Osteocyte (in vitro differentiated cells): Measurements from ENCODE around the gene PRRT2. TPM values are rescaled to one million over a fixed set of nuclear protein-coding genes. Genes with fewer than 3 reads are reported as not detected.
A peak's percentile ranks its signal among the peaks of the same experiment; 100 is the strongest.
"Not testable (repeated sequence)": the region's sequence is repeated elsewhere in the genome, so short reads cannot be mapped to it uniquely, and the experiment has no call there.

ENCODE experiments used
- DNase-seq: peaks from one replicate; pipeline ENCODE4 v3.0.0; 2021; ENCODE audit warnings: mixed read lengths; ENCODE audit not compliant: unreplicated experiment; ENCODE audit errors: extremely low spot score
- H3K27ac Mint-ChIP-seq: one replicate; pipeline ENCODE4 v1.8.0; 2021; ENCODE audit warnings: mild to moderate bottlenecking, mixed read lengths; ENCODE audit not compliant: unreplicated experiment
- H3K27me3 Mint-ChIP-seq: one replicate; pipeline ENCODE4 v1.8.0; 2021; ENCODE audit warnings: mixed read lengths; ENCODE audit not compliant: unreplicated experiment
- H3K36me3 Mint-ChIP-seq: one replicate; pipeline ENCODE4 v1.8.0; 2021; ENCODE audit warnings: mixed read lengths; ENCODE audit not compliant: unreplicated experiment
- H3K4me1 Mint-ChIP-seq: one replicate; pipeline ENCODE4 v1.8.0; 2021; ENCODE audit warnings: mixed read lengths; ENCODE audit not compliant: unreplicated experiment
- H3K4me3 Mint-ChIP-seq: one replicate; pipeline ENCODE4 v1.8.0; 2021; ENCODE audit warnings: mild to moderate bottlenecking, moderate library complexity, mixed read lengths; ENCODE audit not compliant: unreplicated experiment
- H3K9me3 Mint-ChIP-seq: one replicate; pipeline ENCODE4 v1.8.0; 2021; ENCODE audit warnings: mixed read lengths; ENCODE audit not compliant: unreplicated experiment
- total RNA-seq: library from RNA; stranded (reverse); gene quantifications from 2 replicates; pipeline ENCODE4 v1.2.1, GENCODE V29; 2021
- TF ChIP-seq, protein P1 (sequence below): fragments of 200-600 bp; sonication (generic); IDR thresholded peaks from 2 replicates; pipeline ENCODE4 v1.5.0; 2021; ENCODE audit warnings: antibody characterized with exemption, mild to moderate bottlenecking, moderate library complexity

PRRT2 gene
- total RNA-seq, 1 donor from 2014 or later, result 13.4 TPM

DNA sequence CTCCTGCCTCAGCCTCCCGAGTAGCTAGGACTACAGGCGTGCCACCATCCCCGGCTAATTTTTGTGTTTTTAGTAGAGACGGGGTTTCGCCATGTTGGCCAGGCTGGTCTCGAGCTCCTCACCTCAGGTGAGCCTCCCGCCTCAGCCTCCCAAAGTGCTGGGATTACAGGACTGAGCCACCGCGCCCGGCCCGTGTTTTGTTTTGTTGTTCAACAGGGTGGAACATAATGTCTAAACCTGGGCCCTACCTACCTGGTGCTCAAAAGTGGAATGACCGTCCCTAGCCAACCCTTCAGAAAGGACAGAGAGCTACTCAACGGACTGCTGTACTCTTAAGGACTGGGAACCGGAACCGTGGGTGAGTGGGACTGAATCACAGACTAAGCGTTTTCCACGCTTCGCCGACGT lies 22.2 kb upstream of the PRRT2 start:
- Mint-ChIP-seq H3K27ac (peak overlapping the region; percentile 97), H3K36me3 (no peaks in the 10 kb centered on the region), H3K27me3 (no peaks in the 10 kb centered on the region), H3K4me1 (peaks cover 35% of the 10 kb centered on the region), H3K4me3 (peak overlapping the region; percentile 100), H3K9me3 (no peaks in the 10 kb centered on the region)
- DNase-seq, result no peak
- TF ChIP-seq, protein P1, sequence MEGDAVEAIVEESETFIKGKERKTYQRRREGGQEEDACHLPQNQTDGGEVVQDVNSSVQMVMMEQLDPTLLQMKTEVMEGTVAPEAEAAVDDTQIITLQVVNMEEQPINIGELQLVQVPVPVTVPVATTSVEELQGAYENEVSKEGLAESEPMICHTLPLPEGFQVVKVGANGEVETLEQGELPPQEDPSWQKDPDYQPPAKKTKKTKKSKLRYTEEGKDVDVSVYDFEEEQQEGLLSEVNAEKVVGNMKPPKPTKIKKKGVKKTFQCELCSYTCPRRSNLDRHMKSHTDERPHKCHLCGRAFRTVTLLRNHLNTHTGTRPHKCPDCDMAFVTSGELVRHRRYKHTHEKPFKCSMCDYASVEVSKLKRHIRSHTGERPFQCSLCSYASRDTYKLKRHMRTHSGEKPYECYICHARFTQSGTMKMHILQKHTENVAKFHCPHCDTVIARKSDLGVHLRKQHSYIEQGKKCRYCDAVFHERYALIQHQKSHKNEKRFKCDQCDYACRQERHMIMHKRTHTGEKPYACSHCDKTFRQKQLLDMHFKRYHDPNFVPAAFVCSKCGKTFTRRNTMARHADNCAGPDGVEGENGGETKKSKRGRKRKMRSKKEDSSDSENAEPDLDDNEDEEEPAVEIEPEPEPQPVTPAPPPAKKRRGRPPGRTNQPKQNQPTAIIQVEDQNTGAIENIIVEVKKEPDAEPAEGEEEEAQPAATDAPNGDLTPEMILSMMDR, result no peak

DNA sequence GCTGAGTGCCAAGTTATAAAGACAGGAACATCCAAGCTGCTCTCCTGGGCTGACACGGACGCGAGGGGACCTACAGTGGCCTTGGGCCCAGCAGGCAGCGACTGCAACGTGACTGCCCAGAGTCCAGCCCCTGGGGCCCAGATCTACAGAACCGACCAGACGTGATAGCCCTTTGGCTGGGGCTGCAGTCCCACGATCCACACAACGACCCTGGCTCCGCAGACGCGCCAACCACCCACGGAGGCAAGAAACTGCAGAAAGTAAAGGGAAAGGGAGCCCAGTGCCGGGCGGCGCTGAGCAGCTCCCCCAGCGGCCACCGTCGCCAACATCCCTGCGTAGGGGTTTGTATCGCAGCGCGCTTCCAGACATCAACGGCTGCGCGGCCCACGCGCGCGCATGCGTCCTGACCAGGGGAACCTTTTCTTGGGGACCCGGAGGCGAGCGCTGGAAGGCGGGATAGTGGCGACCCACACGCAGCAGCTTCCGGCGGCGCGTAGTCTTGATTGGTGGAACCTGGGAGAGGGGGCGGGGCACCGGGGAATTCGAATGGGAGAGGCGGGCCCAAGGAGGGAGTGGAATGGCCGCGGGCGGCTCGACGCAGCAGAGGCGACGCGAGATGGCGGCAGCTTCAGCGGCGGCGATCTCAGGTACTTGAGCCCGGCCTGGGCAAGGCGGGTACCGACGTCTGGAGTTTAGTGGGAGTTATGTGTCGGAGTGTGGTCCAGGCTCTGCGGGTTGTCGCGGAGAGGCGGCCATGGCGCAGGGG lies 21.6 kb upstream of the PRRT2 start, which contains the start of gene KIF22:
KIF22 (plus strand) TSS at position 569 of the 766 bp plus-strand sequence; CDS start at position 578, 9 bp downstream.
- TF ChIP-seq, protein P1, result peak; percentile 77
- Mint-ChIP-seq H3K4me1 (peaks cover 30% of the 10 kb centered on the region), H3K27ac (peak within 1 kb of the TSS; percentile 97), H3K9me3 (no peaks in the 10 kb centered on the region), H3K4me3 (peak within 1 kb of the TSS; percentile 100), H3K36me3 (no peaks in the 10 kb centered on the region), H3K27me3 (no peaks in the 10 kb centered on the region)
- peak; percentile 100 for DNase-seq

DNA sequence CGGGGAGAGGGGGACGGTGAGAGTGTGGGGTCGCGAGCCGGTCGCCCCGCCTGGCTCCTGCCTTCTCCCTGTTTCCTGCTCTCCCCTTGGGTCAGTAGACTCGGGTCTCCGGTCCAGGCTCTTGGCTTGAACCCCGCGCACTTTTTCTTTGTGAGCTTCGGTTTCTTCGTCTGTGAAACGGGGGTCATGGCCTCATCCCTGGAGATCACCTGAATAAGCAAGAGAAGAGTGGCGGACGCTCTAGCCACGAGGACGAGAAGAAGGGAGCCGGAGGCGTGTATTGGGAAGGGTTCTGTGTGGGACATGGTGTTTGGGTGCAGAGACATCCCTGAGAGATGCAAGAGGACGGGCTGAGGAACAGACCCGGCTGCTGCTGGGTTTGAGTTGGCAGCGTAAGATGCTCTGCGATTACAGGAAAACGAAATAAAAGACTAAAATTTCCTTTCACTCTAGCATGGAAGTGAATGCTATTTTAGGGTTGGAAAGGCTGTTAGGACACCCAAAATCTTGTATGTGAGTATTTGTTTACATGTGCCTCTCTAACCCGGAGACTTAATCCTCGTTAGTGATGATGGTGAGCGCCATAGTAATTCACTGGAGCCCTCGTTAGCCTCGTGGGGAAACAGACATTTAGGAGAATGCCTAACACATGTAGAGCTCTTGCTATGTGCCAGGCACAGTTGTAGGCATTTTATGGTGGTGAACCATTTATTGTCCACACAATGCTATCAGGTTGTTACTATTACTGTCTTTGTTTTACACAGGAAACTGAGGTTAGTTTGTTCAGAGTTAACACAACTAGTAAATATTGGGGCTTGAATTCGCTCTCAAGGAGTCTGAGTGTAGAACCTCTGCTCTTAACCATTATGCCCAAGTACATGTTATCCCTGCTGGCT lies 20.8 kb upstream of the PRRT2 start:
- Mint-ChIP-seq H3K36me3 (no peaks in the 10 kb centered on the region), H3K4me3 (peak overlapping the region; percentile 100), H3K9me3 (no peaks in the 10 kb centered on the region), H3K4me1 (peaks cover 28% of the 10 kb centered on the region), H3K27me3 (no peaks in the 10 kb centered on the region), H3K27ac (peak overlapping the region; percentile 97)
- TF ChIP-seq, protein P1, result no peak
- no peak for DNase-seq

DNA sequence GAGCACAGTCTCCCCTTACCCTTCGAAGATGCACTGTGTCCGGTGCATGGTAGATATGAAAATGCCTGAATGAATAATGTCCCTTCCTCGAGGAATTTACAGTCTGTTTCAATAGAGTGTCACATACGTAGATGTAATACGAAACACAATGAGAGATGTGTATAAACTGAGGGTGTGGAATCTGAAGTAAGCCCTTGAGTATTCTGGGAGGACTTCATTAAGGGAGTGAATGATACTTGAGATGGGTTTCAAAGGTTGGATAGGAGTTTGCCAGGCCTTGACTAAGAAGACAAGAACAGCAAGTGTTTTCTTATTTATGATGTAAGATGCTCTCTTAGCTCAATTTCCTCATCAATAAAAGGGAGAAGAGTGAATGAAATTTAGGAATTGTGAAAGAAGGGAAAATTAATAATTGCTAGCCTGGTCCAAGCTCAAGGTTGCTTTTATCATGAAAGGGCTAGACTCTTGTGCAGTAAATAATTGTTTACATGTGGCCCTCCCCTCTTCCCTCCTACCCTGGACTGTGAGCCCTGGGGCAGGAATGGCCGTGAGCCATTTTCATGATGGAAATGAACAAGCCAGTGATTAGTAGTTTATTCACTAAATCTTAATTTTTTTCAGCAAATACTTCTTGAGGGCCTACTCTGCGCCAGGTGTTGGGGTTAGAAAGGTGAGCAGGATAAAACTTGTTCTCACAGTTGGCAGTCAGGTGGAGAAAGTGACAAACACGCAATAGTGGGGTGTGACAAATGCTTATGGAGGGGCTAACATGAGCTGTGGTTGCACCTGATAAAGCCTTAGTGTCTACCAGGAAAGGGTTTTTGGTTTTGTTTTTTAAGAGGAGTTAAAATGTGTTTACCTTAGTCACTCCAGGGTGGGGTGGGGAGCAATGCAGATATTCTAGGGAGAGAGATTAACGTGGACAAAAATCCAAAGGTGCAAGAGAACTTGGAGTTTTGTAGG lies 19.9 kb upstream of the PRRT2 start:
- Mint-ChIP-seq H3K4me3 (peak overlapping the region; percentile 100), H3K36me3 (peaks cover 4% of the 10 kb centered on the region), H3K4me1 (peaks cover 28% of the 10 kb centered on the region), H3K27ac (peak overlapping the region; percentile 48), H3K27me3 (no peaks in the 10 kb centered on the region), H3K9me3 (no peaks in the 10 kb centered on the region)
- DNase-seq, result no peak
- TF ChIP-seq, protein P1, result no peak

DNA sequence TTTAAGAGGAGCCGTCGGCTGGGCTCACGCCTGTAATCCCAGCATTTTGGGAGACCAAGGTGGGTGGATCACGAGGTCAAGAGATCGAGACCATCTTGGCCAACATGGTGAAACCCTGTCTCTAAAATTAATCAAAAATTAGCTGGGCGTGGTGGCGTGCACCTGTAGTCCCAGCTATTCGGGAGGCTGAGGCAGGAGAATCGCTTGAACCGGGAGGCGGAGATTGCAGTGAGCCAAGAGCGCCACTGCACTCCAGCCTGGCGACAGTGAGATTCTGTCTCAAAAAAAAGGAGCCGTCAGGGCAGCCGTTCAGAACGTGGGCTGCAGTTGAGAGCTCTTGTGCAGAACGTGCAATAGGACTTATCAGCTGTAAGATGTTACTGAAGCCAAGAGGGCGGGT lies 18.8 kb upstream of the PRRT2 start:
- H3K4me1 Mint-ChIP-seq, result peaks cover 28% of the 10 kb centered on the region
- not testable (repeated sequence) for DNase-seq, H3K36me3 Mint-ChIP-seq, H3K27ac Mint-ChIP-seq, H3K9me3 Mint-ChIP-seq, H3K27me3 Mint-ChIP-seq, H3K4me3 Mint-ChIP-seq
